A549 (cell line): ENCODE results near the gene SOCS7. TPM values are rescaled to one million over a fixed set of nuclear protein-coding genes. Genes with fewer than 3 reads are reported as not detected.

ENCODE experiments used
- ATAC-seq, 2 experiments: fragments of 200-7000 bp in 1 of 2; fragments of >200 bp in 1 of 2; cut with Nextera tagmentation in 1 of 2; cut with Tn5 transposase in 1 of 2; 3 replicates each; pipeline versions ENCODE4 v1.8.0 to v1.9.1; 2018 to 2020; ENCODE audit warnings: mild to moderate bottlenecking in 1 of 2, moderate library complexity in 1 of 2
- CTCF ChIA-PET: fragments of 300-600 bp; sonication (Branson Sonifier 250); formaldehyde crosslinking; extraction: SDS; loops from one replicate; lab custom pipeline; 2021; ENCODE audit warnings: antibody characterized with exemption, inconsistent platforms; lab: Yijun Ruan, JAX
- POLR2A ChIA-PET: fragments of 350-600 bp; formaldehyde crosslinking; extraction: SDS; loops from one replicate; lab custom pipeline; 2021; ENCODE audit warnings: antibody characterized with exemption, inconsistent platforms; lab: Yijun Ruan, JAX
- DNase-seq, 2 experiments: peaks; one replicate each; pipeline versions ENCODE4 v3.0.0 to v3.0.0-alpha.2; 2011 to 2016; ENCODE audit warnings: low read depth in 1 of 2, low spot score in 1 of 2
- FAIRE-seq: peaks from 2 replicates; lab custom pipeline; 2011; peaks lifted over from hg19 to GRCh38; lab: Jason Lieb, UNC
- H3K27ac ChIP-seq, 2 experiments: fragments of >200 bp; sonication (Bioruptor Twin); formaldehyde crosslinking; 3 replicates each; pipeline ENCODE4 v1.5.1; 2016 to 2017
- H3K4me1 ChIP-seq: fragments of >200 bp; sonication (Bioruptor Twin); formaldehyde crosslinking; 3 replicates; pipeline ENCODE4 v1.6.1; 2016
- H3K4me2 ChIP-seq: fragments of >200 bp; sonication (Bioruptor Twin); formaldehyde crosslinking; 3 replicates; pipeline ENCODE4 v1.6.1; 2016
- H3K4me3 ChIP-seq: fragments of >200 bp; sonication (Bioruptor Twin); formaldehyde crosslinking; 3 replicates; pipeline ENCODE4 v1.5.1; 2016
- H3K9me3 ChIP-seq: fragments of >200 bp; sonication (Bioruptor Twin); formaldehyde crosslinking; 3 replicates; pipeline ENCODE4 v1.6.1; 2016
- CEBPB ChIP-seq, 2 experiments: fragments of >200 bp in 1 of 2; sonication (Bioruptor Twin) in 1 of 2; formaldehyde crosslinking in 1 of 2; IDR thresholded peaks; 2 replicates each; pipeline ENCODE4 v1.6.1; 2012 to 2016
- CHD2 ChIP-seq: fragments of 150-350 bp; IDR thresholded peaks from 2 replicates; pipeline ENCODE4 v1.6.1; 2014; ENCODE audit warnings: low read length; ENCODE audit not compliant: partially characterized antibody
- EHF ChIP-seq: fragments of 250-450 bp; sonication (Bioruptor Pico); IDR thresholded peaks from 2 replicates; pipeline ENCODE4 v1.5.0; 2020; ENCODE audit warnings: mild to moderate bottlenecking
- FOSB ChIP-seq: fragments of 250-450 bp; sonication (Bioruptor Pico); IDR thresholded peaks from 2 replicates; pipeline ENCODE4 v1.5.0; 2020; ENCODE audit warnings: mild to moderate bottlenecking, moderate library complexity
- FOSL2 ChIP-seq, 2 experiments: fragments of 450-650 bp in 1 of 2; fragments of >200 bp in 1 of 2; sonication (Bioruptor Twin) in 1 of 2; formaldehyde crosslinking; IDR thresholded peaks; 2 replicates each; pipeline versions ENCODE4 v1.5.0 to v1.6.1; 2016 to 2020; ENCODE audit warnings: mild to moderate bottlenecking in 1 of 2, moderate library complexity in 1 of 2
- FOXS1 ChIP-seq: fragments of 250-450 bp; sonication (Bioruptor Pico); IDR thresholded peaks from 2 replicates; pipeline ENCODE4 v1.5.0; 2020; ENCODE audit warnings: mild to moderate bottlenecking, moderate library complexity
- GATA3 ChIP-seq: IDR thresholded peaks from 2 replicates; pipeline ENCODE4 v1.6.1; 2012; ENCODE audit warnings: borderline replicate concordance
- HOXB13 ChIP-seq: fragments of 250-450 bp; sonication (Bioruptor Pico); IDR thresholded peaks from 2 replicates; pipeline ENCODE4 v1.5.0; 2020; ENCODE audit warnings: low read depth, mild to moderate bottlenecking, moderate library complexity
- KDM5A ChIP-seq: fragments of 200-600 bp; sonication (generic); IDR thresholded peaks from 2 replicates; pipeline ENCODE4 v1.6.1; 2016; ENCODE audit warnings: antibody characterized with exemption, mild to moderate bottlenecking
- MAFK ChIP-seq: fragments of 450-650 bp; IDR thresholded peaks from 2 replicates; pipeline ENCODE4 v1.6.1; 2014; ENCODE audit not compliant: partially characterized antibody
- MAZ ChIP-seq: fragments of 150-350 bp; IDR thresholded peaks from 2 replicates; pipeline ENCODE4 v1.6.1; 2014; ENCODE audit warnings: antibody characterized with exemption, low read depth, low read length, borderline replicate concordance
- NFE2L2 ChIP-seq: fragments of 150-350 bp; conservative IDR thresholded peaks from 2 replicates; pipeline ENCODE4 v1.6.1; 2014; ENCODE audit warnings: low read length
- NPAS2 ChIP-seq: fragments of 250-450 bp; sonication (Bioruptor Pico); IDR thresholded peaks from 2 replicates; pipeline ENCODE4 v1.8.0; 2022; ENCODE audit warnings: mild to moderate bottlenecking, moderate library complexity, borderline replicate concordance
- PHF8 ChIP-seq: fragments of 200-600 bp; sonication (generic); IDR thresholded peaks from 2 replicates; pipeline ENCODE4 v1.6.1; 2016; ENCODE audit warnings: low read depth, mild to moderate bottlenecking, antibody characterized with exemption, moderate library complexity, borderline replicate concordance
- RFX5 ChIP-seq: fragments of 450-650 bp; IDR thresholded peaks from 2 replicates; pipeline ENCODE4 v1.7.1; 2014; ENCODE audit warnings: antibody characterized with exemption, mild to moderate bottlenecking, moderate library complexity
- RNF2 ChIP-seq: fragments of 200-600 bp; sonication (generic); IDR thresholded peaks from 2 replicates; pipeline ENCODE4 v1.6.1; 2016; ENCODE audit warnings: low read depth, mild to moderate bottlenecking, antibody characterized with exemption, moderate library complexity, borderline replicate concordance
- SREBF2 ChIP-seq: fragments of 450-650 bp; IDR thresholded peaks from 2 replicates; pipeline ENCODE4 v1.6.1; 2014; ENCODE audit warnings: mild to moderate bottlenecking, moderate library complexity
- TP53 ChIP-seq: fragments of 250-450 bp; sonication (Bioruptor Pico); IDR thresholded peaks from 2 replicates; pipeline ENCODE4 v1.5.0; 2021; ENCODE audit warnings: mild to moderate bottlenecking, moderate library complexity
- ZC3H11A ChIP-seq: fragments of 450-650 bp; IDR thresholded peaks from 2 replicates; pipeline ENCODE4 v1.6.1; 2014; ENCODE audit warnings: antibody characterized with exemption, mild to moderate bottlenecking
- ZFP36 ChIP-seq: fragments of 450-650 bp; IDR thresholded peaks from 2 replicates; pipeline ENCODE4 v1.6.1; 2014; ENCODE audit warnings: borderline replicate concordance; ENCODE audit not compliant: partially characterized antibody
- WGBS: methylation state at CpG from one replicate; pipeline ENCODE4 v1.1.6; 2017; ENCODE audit errors: missing lambda C conversion rate; 5-methylcytosine and 5-hydroxymethylcytosine counted together
- polyA plus RNA-seq, 4 experiments: library from polyadenylated mRNA; depleted of rRNA in 3 of 4; stranded (reverse); fragments of >200 nt; fragmentation: RNase III in 1 of 4; extraction: RNeasy Plus Mini Kit Qiagen cat#74134 plus additional on column Dnase treatment in 1 of 4; gene quantifications; 2 replicates in 3 of 4; 3 replicates in 1 of 4; pipeline ENCODE4 v1.2.3, GENCODE V29; 2011 to 2017
- TF ChIP-seq, protein P1 (sequence below): fragments of >200 bp; sonication (Bioruptor Twin); formaldehyde crosslinking; IDR thresholded peaks from 3 replicates; pipeline ENCODE4 v1.6.1; 2016
- TF ChIP-seq, protein P2 (sequence below): fragments of 250-450 bp; sonication (Bioruptor Pico); IDR thresholded peaks from 2 replicates; pipeline ENCODE4 v1.5.0; 2021; ENCODE audit warnings: mild to moderate bottlenecking, moderate library complexity, borderline replicate concordance
- TF ChIP-seq, protein P3 (sequence below): fragments of 250-450 bp; sonication (Bioruptor Pico); IDR thresholded peaks from 2 replicates; pipeline ENCODE4 v1.5.0; 2020; ENCODE audit warnings: low read depth, mild to moderate bottlenecking, moderate library complexity
- TF ChIP-seq, protein P4 (sequence below): fragments of >200 bp; sonication (Bioruptor Twin); formaldehyde crosslinking; IDR thresholded peaks from 2 replicates; pipeline ENCODE4 v1.6.1; 2016
- TF ChIP-seq, protein P5 (sequence below): fragments of 150-350 bp; IDR thresholded peaks from 2 replicates; pipeline ENCODE4 v1.6.1; 2014; ENCODE audit warnings: low read depth, mild to moderate bottlenecking, low read length

SOCS7 gene
- polyA plus RNA-seq, 2 of the 4 experiments (the other 2 are of a cell fraction) = 14.4 to 20.6 TPM

DNA sequence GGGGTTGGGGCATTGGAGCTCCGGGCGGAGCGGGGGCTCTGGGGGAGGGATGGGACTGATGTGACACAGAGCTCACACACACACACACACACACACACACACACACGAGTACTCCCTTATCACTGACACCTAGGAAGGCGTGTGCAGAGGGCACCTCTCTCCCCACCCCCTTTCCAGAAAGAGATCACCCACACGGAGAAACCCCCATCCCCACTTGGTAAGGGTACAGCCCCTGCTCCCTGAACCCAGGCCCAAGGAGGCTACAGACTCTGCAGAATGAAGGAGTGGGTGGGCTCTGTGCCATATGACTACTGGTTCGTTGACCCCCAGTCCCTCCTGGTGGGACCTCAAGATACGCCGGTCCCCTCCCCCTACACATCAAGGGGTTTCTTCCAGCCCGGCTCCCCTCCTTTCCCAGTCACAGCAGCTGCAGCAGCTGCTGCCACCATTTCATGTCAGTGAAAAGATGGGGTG is 67.9 kb downstream of the SOCS7 start:
- H3K9me3 ChIP-seq = no peaks in the 10 kb centered on the region
- ATAC-seq (no peak), DNase-seq (no peak), FAIRE-seq (no peak)
- peak overlapping the region; percentile 83 for H3K4me2 ChIP-seq
- WGBS = 43% methylated on average over 7 of the region's 10 CpGs
- POLR2A ChIA-PET = interaction anchor here (0.5 kb wide), 1 partner anchor 333 kb away, joined by 3 read pairs; the partner anchor contains the start of gene PSMB3
- H3K27ac ChIP-seq = peak overlapping the region; percentile 40 to 80; a peak in 4 of 6 replicates
- CTCF ChIA-PET = interaction anchor here (0.6 to 12.7 kb wide), 9 partner anchors 10 to 290 kb away, joined by 3 to 173 read pairs (median 4); partner anchors contain the start of gene GPR179
- peaks cover 14% of the 10 kb centered on the region for H3K4me1 ChIP-seq
- TF ChIP-seq FOSL2 (IDR thresholded peaks at IDR 0.05) = no peak
- TF ChIP-seq FOSL2 (CRISPR knock-in tag; IDR thresholded peaks at IDR 0.05) = no peak
- TF ChIP-seq CEBPB (IDR thresholded peaks at IDR 0.05) = no peak
- TF ChIP-seq FOXS1 (CRISPR knock-in tag) = no peak
- TF ChIP-seq SREBF2 = no peak
- TF ChIP-seq KDM5A = no peak
- TF ChIP-seq, protein P1, sequence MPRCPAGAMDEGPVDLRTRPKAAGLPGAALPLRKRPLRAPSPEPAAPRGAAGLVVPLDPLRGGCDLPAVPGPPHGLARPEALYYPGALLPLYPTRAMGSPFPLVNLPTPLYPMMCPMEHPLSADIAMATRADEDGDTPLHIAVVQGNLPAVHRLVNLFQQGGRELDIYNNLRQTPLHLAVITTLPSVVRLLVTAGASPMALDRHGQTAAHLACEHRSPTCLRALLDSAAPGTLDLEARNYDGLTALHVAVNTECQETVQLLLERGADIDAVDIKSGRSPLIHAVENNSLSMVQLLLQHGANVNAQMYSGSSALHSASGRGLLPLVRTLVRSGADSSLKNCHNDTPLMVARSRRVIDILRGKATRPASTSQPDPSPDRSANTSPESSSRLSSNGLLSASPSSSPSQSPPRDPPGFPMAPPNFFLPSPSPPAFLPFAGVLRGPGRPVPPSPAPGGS = no peak
- TF ChIP-seq RFX5 = no peak
- TF ChIP-seq NPAS2 (CRISPR knock-in tag) = no peak
- TF ChIP-seq GATA3 = no peak
- TF ChIP-seq PHF8 = no peak
- TF ChIP-seq TP53 (CRISPR knock-in tag) = no peak
- TF ChIP-seq, protein P2, sequence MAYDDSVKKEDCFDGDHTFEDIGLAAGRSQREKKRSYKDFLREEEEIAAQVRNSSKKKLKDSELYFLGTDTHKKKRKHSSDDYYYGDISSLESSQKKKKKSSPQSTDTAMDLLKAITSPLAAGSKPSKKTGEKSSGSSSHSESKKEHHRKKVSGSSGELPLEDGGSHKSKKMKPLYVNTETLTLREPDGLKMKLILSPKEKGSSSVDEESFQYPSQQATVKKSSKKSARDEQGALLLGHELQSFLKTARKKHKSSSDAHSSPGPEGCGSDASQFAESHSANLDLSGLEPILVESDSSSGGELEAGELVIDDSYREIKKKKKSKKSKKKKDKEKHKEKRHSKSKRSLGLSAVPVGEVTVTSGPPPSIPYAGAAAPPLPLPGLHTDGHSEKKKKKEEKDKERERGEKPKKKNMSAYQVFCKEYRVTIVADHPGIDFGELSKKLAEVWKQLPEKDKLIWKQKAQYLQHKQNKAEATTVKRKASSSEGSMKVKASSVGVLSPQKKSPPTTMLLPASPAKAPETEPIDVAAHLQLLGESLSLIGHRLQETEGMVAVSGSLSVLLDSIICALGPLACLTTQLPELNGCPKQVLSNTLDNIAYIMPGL (CRISPR knock-in tag) = no peak
- TF ChIP-seq, protein P3, sequence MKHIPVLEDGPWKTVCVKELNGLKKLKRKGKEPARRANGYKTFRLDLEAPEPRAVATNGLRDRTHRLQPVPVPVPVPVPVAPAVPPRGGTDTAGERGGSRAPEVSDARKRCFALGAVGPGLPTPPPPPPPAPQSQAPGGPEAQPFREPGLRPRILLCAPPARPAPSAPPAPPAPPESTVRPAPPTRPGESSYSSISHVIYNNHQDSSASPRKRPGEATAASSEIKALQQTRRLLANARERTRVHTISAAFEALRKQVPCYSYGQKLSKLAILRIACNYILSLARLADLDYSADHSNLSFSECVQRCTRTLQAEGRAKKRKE (CRISPR knock-in tag) = no peak
- no peak for TF ChIP-seq ZC3H11A
- TF ChIP-seq MAFK = no peak
- peak overlapping the region; percentile 45 for H3K4me3 ChIP-seq

DNA sequence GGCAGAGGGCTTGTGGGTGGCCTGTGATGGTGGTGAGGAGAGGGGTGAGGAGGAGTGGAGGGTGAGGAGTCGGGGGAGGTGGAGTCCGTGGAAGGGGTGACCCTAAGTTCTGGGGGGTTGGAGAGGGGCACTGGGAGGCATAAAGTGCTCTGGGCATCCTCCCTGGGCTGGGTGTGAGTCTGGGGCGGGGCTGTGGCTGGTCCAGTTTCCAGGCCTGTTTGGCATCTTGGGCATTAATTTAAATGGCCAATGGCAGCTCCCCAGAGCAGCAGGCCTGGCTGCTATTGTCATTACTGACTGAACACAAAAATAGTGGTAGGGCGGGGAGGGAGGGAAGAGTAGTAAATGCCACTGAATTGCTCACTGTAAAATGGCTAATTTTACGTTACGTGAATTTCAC is 68.9 kb downstream of the SOCS7 start:
- no peak for DNase-seq
- no peak for ATAC-seq
- Histone ChIP-seq H3K4me1 (peaks cover 5% of the 10 kb centered on the region), H3K9me3 (no peaks in the 10 kb centered on the region), H3K27ac (no peak overlapping the region), H3K4me2 (no peak overlapping the region), H3K4me3 (no peak overlapping the region)
- WGBS = 88% methylated on average over 6 of the region's 6 CpGs
- ChIA-PET POLR2A (no interaction called here), CTCF (interaction anchor here (1.2 to 12.7 kb wide), 8 partner anchors 6 to 247 kb away, joined by 4 to 173 read pairs (median 30); no protein-coding TSS in a partner anchor)
- no peak for TF ChIP-seq EHF
- TF ChIP-seq NFE2L2 = no peak
- TF ChIP-seq, protein P4, sequence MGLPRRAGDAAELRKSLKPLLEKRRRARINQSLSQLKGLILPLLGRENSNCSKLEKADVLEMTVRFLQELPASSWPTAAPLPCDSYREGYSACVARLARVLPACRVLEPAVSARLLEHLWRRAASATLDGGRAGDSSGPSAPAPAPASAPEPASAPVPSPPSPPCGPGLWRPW = no peak
- TF ChIP-seq HOXB13 (CRISPR knock-in tag) = no peak
- TF ChIP-seq SREBF2 = no peak
- no peak for TF ChIP-seq RFX5
- no peak for TF ChIP-seq RNF2
- TF ChIP-seq GATA3 = no peak
- TF ChIP-seq, protein P2 (CRISPR knock-in tag) = no peak
- TF ChIP-seq, protein P5, sequence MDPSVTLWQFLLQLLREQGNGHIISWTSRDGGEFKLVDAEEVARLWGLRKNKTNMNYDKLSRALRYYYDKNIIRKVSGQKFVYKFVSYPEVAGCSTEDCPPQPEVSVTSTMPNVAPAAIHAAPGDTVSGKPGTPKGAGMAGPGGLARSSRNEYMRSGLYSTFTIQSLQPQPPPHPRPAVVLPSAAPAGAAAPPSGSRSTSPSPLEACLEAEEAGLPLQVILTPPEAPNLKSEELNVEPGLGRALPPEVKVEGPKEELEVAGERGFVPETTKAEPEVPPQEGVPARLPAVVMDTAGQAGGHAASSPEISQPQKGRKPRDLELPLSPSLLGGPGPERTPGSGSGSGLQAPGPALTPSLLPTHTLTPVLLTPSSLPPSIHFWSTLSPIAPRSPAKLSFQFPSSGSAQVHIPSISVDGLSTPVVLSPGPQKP = no peak
- no peak for TF ChIP-seq ZFP36
- no peak for TF ChIP-seq CHD2
- no peak for TF ChIP-seq FOXS1 (CRISPR knock-in tag)
- no peak for TF ChIP-seq FOSB (CRISPR knock-in tag)
- TF ChIP-seq MAZ = no peak
- no peak for FAIRE-seq
